HEK293 (cell line): ENCODE data around the gene IPCEF1.

Experiments
- CTCF ChIA-PET: fragments of 350-600 bp; formaldehyde crosslinking; extraction: SDS; loops from one replicate; lab custom pipeline; 2021; ENCODE audit warnings: antibody characterized with exemption; lab: Yijun Ruan, JAX
- POLR2A ChIA-PET: fragments of 300-600 bp; formaldehyde crosslinking; extraction: SDS; loops from one replicate; lab custom pipeline; 2020; ENCODE audit warnings: antibody characterized with exemption, inconsistent platforms; lab: Yijun Ruan, JAX
- H3K27ac ChIP-seq: fragments of 200-500 bp; sonication (Bioruptor generic); 2 replicates; pipeline ENCODE4 v1.5.1; 2014; ENCODE audit warnings: low read depth, low read length, control low read depth, inconsistent platforms; ENCODE audit errors: extremely low read depth
- H3K36me3 ChIP-seq, 2 experiments: fragments of 200-500 bp in 1 of 2; sonication (Bioruptor generic) in 1 of 2; 1 replicate in 1 of 2; 2 replicates in 1 of 2; pipeline ENCODE4 v1.5.1; 2014 to 2017; ENCODE audit warnings: inconsistent platforms in 2 of 2, low read length in 2 of 2; ENCODE audit not compliant: control insufficient read depth in 2 of 2, insufficient read depth in 1 of 2
- H3K4me1 ChIP-seq: fragments of 200-500 bp; sonication (Bioruptor generic); 2 replicates; pipeline ENCODE4 v1.5.1; 2014; ENCODE audit warnings: mild to moderate bottlenecking, low read length, inconsistent platforms; ENCODE audit not compliant: control insufficient read depth, insufficient read depth
- H3K4me3 ChIP-seq: 2 replicates; pipeline ENCODE4 v1.5.1; 2011; ENCODE audit warnings: low read depth, mild to moderate bottlenecking, control low read depth, low read length, moderate library complexity
- H3K9me3 ChIP-seq: fragments of 200-500 bp; sonication (Bioruptor generic); 2 replicates; pipeline ENCODE4 v1.5.1; 2014; ENCODE audit warnings: low read depth, low read length, inconsistent platforms; ENCODE audit not compliant: control insufficient read depth, insufficient read depth
- HOXC10 ChIP-seq: sonication (generic); formaldehyde crosslinking; IDR thresholded peaks from 2 replicates; pipeline ENCODE4 v1.8.1; 2023; ENCODE audit warnings: mild to moderate bottlenecking, missing genetic modification reagents
- REPIN1 ChIP-seq: fragments of 450-650 bp; formaldehyde crosslinking; IDR thresholded peaks from 2 replicates; pipeline ENCODE4 v1.5.1; 2017; ENCODE audit warnings: missing biosample characterization, missing genetic modification characterization, low read depth
- SP7 ChIP-seq: fragments of 450-650 bp; formaldehyde crosslinking; IDR thresholded peaks from 2 replicates; pipeline ENCODE4 v1.5.1; 2016; ENCODE audit warnings: missing biosample characterization, missing genetic modification characterization
- ZBTB7A ChIP-seq: fragments of 450-650 bp; formaldehyde crosslinking; IDR thresholded peaks from 2 replicates; pipeline ENCODE4 v1.5.1; 2016; ENCODE audit warnings: low read depth, missing biosample characterization, missing genetic modification characterization
- ZNF2 ChIP-seq: fragments of 450-650 bp; formaldehyde crosslinking; IDR thresholded peaks from 2 replicates; pipeline ENCODE4 v1.5.1; 2016; ENCODE audit warnings: missing biosample characterization, missing genetic modification characterization
- ZNF214 ChIP-seq: fragments of 450-650 bp; formaldehyde crosslinking; IDR thresholded peaks from 2 replicates; pipeline ENCODE4 v1.5.1; 2017; ENCODE audit warnings: missing biosample characterization, mild to moderate bottlenecking, missing genetic modification characterization, borderline replicate concordance
- ZNF335 ChIP-seq: fragments of 450-650 bp; formaldehyde crosslinking; conservative IDR thresholded peaks from 2 replicates; pipeline ENCODE4 v1.5.1; 2016; ENCODE audit warnings: missing biosample characterization, missing genetic modification characterization
- ZNF391 ChIP-seq: fragments of 450-650 bp; formaldehyde crosslinking; IDR thresholded peaks from 2 replicates; pipeline ENCODE4 v1.5.1; 2016; ENCODE audit warnings: low read depth, missing biosample characterization, missing genetic modification characterization, borderline replicate concordance
- ZNF530 ChIP-seq: fragments of 450-650 bp; formaldehyde crosslinking; IDR thresholded peaks from 2 replicates; pipeline ENCODE4 v1.5.1; 2016; ENCODE audit warnings: low read depth, missing biosample characterization, missing genetic modification characterization
- ZNF610 ChIP-seq: fragments of 450-650 bp; formaldehyde crosslinking; IDR thresholded peaks from 2 replicates; pipeline ENCODE4 v1.5.1; 2016; ENCODE audit warnings: missing biosample characterization, missing genetic modification characterization, borderline replicate concordance
- ZNF701 ChIP-seq: fragments of 450-650 bp; formaldehyde crosslinking; IDR thresholded peaks from 2 replicates; pipeline ENCODE4 v1.5.1; 2016; ENCODE audit warnings: missing biosample characterization, missing genetic modification characterization
- ZNF837 ChIP-seq: fragments of 450-650 bp; formaldehyde crosslinking; IDR thresholded peaks from 2 replicates; pipeline ENCODE4 v1.5.1; 2016; ENCODE audit warnings: missing biosample characterization, missing genetic modification characterization
- TF ChIP-seq, protein P1 (sequence below): fragments of 450-650 bp; formaldehyde crosslinking; IDR thresholded peaks from 2 replicates; pipeline ENCODE4 v1.5.1; 2016; ENCODE audit warnings: missing biosample characterization, missing genetic modification characterization
- TF ChIP-seq, protein P2 (sequence below): fragments of 450-650 bp; formaldehyde crosslinking; IDR thresholded peaks from 2 replicates; pipeline ENCODE4 v1.5.1; 2016; ENCODE audit warnings: missing biosample characterization, missing genetic modification characterization, borderline replicate concordance
- TF ChIP-seq, protein P3 (sequence below): IDR thresholded peaks from 2 replicates; pipeline ENCODE4 v1.6.1; 2011; ENCODE audit warnings: mild to moderate bottlenecking, low read depth, low read length, borderline replicate concordance
- TF ChIP-seq, protein P4 (sequence below): fragments of 450-650 bp; formaldehyde crosslinking; IDR thresholded peaks from 2 replicates; pipeline ENCODE4 v1.5.1; 2016; ENCODE audit warnings: missing biosample characterization, missing genetic modification characterization
- TF ChIP-seq, protein P5 (sequence below): fragments of 450-650 bp; formaldehyde crosslinking; optimal IDR thresholded peaks from 2 replicates; pipeline ENCODE3; 2016; ENCODE audit warnings: missing biosample characterization, mild to moderate bottlenecking, missing genetic modification characterization
- TF ChIP-seq, protein P6 (sequence below): fragments of 450-650 bp; formaldehyde crosslinking; IDR thresholded peaks from 2 replicates; pipeline ENCODE4 v1.5.1; 2017; ENCODE audit warnings: missing biosample characterization, missing genetic modification characterization

IPCEF1 gene

DNA sequence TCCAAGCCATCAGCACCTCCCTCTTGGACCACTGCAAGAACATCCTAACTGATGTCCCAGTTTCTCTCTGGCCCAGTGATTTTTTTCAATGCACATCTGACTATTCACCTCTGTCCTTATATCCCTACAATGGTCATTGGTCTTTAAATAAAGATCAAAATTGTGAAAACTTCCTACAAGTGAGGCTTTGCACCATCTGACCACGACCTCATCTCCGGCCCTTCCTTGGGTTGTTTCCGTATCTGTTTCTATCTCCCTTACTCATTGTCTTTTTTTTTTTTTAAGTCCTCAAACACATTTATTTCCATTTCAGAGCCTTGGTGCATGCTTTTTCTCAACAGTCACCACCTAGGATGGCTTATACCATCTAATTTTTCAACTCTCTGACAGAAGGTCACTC lies 88.1 kb downstream of the IPCEF1 start:
- ChIA-PET POLR2A (no interaction called here), CTCF (no interaction called here)
- no peaks in the 10 kb centered on the region for H3K9me3 ChIP-seq
- no peaks in the 10 kb centered on the region for H3K36me3 ChIP-seq
- H3K4me3 ChIP-seq: no peak overlapping the region
- H3K4me1 ChIP-seq: no peaks in the 10 kb centered on the region
- TF ChIP-seq ZNF701 (no peak), ZNF610 (no peak), ZNF530 (tag by site-specific recombination) (no peak), REPIN1 (tag by site-specific recombination) (no peak)
- no peak overlapping the region for H3K27ac ChIP-seq

DNA sequence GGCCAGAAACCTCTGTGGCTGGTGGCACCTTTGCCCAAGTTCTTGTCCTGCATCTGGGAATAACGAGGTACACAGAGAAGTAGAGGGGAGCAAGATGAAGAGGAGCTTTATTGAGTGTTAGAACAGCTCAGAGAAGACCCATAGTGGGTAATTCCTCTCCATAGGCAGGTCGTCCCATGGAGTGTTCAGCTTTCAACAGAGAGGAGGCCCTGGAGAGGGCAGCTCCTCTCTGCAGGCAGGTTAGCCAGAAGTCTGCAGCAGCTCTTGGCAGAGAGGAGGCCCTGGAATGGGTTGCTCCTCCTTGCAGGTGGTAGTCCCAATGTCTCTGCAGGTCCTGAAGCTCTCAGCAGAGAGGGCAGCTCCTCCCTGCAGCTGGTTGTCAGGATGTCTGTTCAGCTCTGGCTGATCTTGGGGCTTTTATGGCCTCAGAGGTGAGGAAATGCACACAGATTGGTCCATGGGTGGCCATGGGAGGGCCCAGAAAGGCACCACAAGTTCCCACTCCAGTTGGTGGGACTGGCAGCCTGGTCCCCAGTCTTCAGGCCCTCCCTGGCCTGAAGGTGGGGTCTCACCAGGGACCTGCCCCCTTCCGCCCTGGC lies 89.0 kb downstream of the IPCEF1 start:
- no peak overlapping the region for H3K27ac ChIP-seq
- no peaks in the 10 kb centered on the region for H3K4me1 ChIP-seq
- POLR2A ChIA-PET: no interaction called here
- no peaks in the 10 kb centered on the region for H3K9me3 ChIP-seq
- TF ChIP-seq ZNF391 (tag by site-specific recombination): no peak
- TF ChIP-seq HOXC10 (CRISPR knock-in tag): no peak
- no peak for TF ChIP-seq ZNF2
- TF ChIP-seq, protein P1, sequence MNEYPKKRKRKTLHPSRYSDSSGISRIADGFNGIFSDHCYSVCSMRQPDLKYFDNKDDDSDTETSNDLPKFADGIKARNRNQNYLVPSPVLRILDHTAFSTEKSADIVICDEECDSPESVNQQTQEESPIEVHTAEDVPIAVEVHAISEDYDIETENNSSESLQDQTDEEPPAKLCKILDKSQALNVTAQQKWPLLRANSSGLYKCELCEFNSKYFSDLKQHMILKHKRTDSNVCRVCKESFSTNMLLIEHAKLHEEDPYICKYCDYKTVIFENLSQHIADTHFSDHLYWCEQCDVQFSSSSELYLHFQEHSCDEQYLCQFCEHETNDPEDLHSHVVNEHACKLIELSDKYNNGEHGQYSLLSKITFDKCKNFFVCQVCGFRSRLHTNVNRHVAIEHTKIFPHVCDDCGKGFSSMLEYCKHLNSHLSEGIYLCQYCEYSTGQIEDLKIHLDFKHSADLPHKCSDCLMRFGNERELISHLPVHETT: no peak
- TF ChIP-seq, all 188 proteins: peak for 0
- H3K36me3 ChIP-seq: no peaks in the 10 kb centered on the region
- no peak overlapping the region for H3K4me3 ChIP-seq
- CTCF ChIA-PET: interaction anchor here (2.4 kb wide), 1 partner anchor 9 kb away, joined by 14 read pairs; no protein-coding TSS in a partner anchor

DNA sequence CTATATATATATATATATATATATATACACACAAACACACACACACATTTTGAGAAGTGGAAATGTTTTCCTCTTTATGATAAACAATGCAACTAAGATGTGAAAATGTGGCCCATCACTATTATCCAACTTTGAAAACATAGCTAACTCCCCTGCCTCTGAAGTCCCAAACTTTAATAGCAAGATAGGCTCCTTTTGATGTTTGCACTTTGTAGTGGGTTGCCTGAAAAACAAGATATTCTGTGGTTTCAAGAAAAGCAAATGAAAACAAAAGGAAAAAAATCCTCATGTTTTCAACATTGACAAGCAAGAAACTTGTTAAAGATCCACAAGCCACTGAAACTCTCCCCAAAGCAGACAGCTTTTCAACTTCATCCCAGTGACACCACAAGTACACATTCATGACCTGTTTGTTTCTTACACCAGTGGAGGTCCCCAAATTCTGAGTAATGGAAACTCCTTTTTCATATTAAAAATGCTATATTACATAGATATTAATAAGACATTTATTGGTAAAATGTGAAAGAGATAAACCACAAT lies 90.0 kb downstream of the IPCEF1 start:
- no peaks in the 10 kb centered on the region for H3K36me3 ChIP-seq
- CTCF ChIA-PET: interaction anchor here (0.6 to 2.4 kb wide), 4 partner anchors 10 to 1052 kb away, joined by 3 to 14 read pairs (median 3); no protein-coding TSS in a partner anchor
- TF ChIP-seq, protein P2, sequence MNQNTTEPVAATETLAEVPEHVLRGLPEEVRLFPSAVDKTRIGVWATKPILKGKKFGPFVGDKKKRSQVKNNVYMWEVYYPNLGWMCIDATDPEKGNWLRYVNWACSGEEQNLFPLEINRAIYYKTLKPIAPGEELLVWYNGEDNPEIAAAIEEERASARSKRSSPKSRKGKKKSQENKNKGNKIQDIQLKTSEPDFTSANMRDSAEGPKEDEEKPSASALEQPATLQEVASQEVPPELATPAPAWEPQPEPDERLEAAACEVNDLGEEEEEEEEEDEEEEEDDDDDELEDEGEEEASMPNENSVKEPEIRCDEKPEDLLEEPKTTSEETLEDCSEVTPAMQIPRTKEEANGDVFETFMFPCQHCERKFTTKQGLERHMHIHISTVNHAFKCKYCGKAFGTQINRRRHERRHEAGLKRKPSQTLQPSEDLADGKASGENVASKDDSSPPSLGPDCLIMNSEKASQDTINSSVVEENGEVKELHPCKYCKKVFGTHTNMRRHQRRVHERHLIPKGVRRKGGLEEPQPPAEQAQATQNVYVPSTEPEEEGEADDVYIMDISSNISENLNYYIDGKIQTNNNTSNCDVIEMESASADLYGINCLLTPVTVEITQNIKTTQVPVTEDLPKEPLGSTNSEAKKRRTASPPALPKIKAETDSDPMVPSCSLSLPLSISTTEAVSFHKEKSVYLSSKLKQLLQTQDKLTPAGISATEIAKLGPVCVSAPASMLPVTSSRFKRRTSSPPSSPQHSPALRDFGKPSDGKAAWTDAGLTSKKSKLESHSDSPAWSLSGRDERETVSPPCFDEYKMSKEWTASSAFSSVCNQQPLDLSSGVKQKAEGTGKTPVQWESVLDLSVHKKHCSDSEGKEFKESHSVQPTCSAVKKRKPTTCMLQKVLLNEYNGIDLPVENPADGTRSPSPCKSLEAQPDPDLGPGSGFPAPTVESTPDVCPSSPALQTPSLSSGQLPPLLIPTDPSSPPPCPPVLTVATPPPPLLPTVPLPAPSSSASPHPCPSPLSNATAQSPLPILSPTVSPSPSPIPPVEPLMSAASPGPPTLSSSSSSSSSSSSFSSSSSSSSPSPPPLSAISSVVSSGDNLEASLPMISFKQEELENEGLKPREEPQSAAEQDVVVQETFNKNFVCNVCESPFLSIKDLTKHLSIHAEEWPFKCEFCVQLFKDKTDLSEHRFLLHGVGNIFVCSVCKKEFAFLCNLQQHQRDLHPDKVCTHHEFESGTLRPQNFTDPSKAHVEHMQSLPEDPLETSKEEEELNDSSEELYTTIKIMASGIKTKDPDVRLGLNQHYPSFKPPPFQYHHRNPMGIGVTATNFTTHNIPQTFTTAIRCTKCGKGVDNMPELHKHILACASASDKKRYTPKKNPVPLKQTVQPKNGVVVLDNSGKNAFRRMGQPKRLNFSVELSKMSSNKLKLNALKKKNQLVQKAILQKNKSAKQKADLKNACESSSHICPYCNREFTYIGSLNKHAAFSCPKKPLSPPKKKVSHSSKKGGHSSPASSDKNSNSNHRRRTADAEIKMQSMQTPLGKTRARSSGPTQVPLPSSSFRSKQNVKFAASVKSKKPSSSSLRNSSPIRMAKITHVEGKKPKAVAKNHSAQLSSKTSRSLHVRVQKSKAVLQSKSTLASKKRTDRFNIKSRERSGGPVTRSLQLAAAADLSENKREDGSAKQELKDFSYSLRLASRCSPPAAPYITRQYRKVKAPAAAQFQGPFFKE (tag by site-specific recombination): no peak
- no peak for TF ChIP-seq ZNF214 (tag by site-specific recombination)
- TF ChIP-seq, protein P3, sequence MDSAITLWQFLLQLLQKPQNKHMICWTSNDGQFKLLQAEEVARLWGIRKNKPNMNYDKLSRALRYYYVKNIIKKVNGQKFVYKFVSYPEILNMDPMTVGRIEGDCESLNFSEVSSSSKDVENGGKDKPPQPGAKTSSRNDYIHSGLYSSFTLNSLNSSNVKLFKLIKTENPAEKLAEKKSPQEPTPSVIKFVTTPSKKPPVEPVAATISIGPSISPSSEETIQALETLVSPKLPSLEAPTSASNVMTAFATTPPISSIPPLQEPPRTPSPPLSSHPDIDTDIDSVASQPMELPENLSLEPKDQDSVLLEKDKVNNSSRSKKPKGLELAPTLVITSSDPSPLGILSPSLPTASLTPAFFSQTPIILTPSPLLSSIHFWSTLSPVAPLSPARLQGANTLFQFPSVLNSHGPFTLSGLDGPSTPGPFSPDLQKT: no peak
- no peak for TF ChIP-seq ZNF530 (tag by site-specific recombination)
- TF ChIP-seq, protein P4, sequence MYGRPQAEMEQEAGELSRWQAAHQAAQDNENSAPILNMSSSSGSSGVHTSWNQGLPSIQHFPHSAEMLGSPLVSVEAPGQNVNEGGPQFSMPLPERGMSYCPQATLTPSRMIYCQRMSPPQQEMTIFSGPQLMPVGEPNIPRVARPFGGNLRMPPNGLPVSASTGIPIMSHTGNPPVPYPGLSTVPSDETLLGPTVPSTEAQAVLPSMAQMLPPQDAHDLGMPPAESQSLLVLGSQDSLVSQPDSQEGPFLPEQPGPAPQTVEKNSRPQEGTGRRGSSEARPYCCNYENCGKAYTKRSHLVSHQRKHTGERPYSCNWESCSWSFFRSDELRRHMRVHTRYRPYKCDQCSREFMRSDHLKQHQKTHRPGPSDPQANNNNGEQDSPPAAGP (tag by site-specific recombination): no peak
- TF ChIP-seq, protein P5, sequence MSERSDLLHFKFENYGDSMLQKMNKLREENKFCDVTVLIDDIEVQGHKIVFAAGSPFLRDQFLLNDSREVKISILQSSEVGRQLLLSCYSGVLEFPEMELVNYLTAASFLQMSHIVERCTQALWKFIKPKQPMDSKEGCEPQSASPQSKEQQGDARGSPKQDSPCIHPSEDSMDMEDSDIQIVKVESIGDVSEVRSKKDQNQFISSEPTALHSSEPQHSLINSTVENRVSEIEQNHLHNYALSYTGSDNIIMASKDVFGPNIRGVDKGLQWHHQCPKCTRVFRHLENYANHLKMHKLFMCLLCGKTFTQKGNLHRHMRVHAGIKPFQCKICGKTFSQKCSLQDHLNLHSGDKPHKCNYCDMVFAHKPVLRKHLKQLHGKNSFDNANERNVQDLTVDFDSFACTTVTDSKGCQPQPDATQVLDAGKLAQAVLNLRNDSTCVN (tag by site-specific recombination): no peak
- TF ChIP-seq ZNF335 (tag by site-specific recombination): no peak
- TF ChIP-seq ZBTB7A: no peak
- TF ChIP-seq ZNF837 (tag by site-specific recombination): no peak
- TF ChIP-seq, protein P6, sequence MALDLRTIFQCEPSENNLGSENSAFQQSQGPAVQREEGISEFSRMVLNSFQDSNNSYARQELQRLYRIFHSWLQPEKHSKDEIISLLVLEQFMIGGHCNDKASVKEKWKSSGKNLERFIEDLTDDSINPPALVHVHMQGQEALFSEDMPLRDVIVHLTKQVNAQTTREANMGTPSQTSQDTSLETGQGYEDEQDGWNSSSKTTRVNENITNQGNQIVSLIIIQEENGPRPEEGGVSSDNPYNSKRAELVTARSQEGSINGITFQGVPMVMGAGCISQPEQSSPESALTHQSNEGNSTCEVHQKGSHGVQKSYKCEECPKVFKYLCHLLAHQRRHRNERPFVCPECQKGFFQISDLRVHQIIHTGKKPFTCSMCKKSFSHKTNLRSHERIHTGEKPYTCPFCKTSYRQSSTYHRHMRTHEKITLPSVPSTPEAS: no peak
- no peak for TF ChIP-seq SP7 (tag by site-specific recombination)

More for the DNA sequence above, 90.0 kb downstream of the IPCEF1 start:
- POLR2A ChIA-PET: no interaction called here
- Histone ChIP-seq H3K4me1 (no peaks in the 10 kb centered on the region), H3K27ac (no peak overlapping the region), H3K4me3 (no peak overlapping the region), H3K9me3 (no peaks in the 10 kb centered on the region)
